Epithelial cell of esophagus (primary cell): ENCODE data around the gene C2orf42.

ENCODE experiments used
- DNase-seq: peaks from one replicate; pipeline ENCODE4 v3.0.0; 2010; ENCODE audit warnings: low read depth
- H3K4me3 ChIP-seq: 2 replicates; pipeline ENCODE4 v1.5.1; 2011; ENCODE audit warnings: mild to moderate bottlenecking, low read length, control low read depth
- CTCF ChIP-seq: IDR thresholded peaks from 2 replicates; pipeline ENCODE4 v1.5.1; 2011; ENCODE audit warnings: low read depth, mild to moderate bottlenecking, low read length, control low read depth, inconsistent platforms; ENCODE audit not compliant: insufficient read depth; ENCODE audit errors: missing control alignments

Gene C2orf42

GRCh38 chr2:70124983-70125480 lies 65.8 kb downstream of the C2orf42 start:
- peak overlapping the region; percentile 55 for H3K4me3 ChIP-seq
- no peak for DNase-seq
- TF ChIP-seq CTCF, result no peak

- no peak for TF ChIP-seq CTCF
- H3K4me3 ChIP-seq, result peak overlapping the region; percentile 55
- no peak for DNase-seq
Observed at GRCh38 chr2:70123829-70124116, 67.0 kb downstream of the C2orf42 start.

GRCh38 chr2:70123051-70123828 lies 67.6 kb downstream of the C2orf42 start:
- no peak for DNase-seq
- TF ChIP-seq CTCF, result no peak
- H3K4me3 ChIP-seq, result no peak overlapping the region

GRCh38 chr2:70122470-70122869 lies 68.3 kb downstream of the C2orf42 start:
- H3K4me3 ChIP-seq, result no peak overlapping the region
- no peak for DNase-seq
- no peak for TF ChIP-seq CTCF

- TF ChIP-seq CTCF, result no peak
- H3K4me3 ChIP-seq, result no peak overlapping the region
- DNase-seq, result no peak
Observed at GRCh38 chr2:70121627-70122372, 69.0 kb downstream of the C2orf42 start.

GRCh38 chr2:70118798-70119454 lies 71.9 kb downstream of the C2orf42 start:
- no peak for DNase-seq
- no peak overlapping the region for H3K4me3 ChIP-seq
- no peak for TF ChIP-seq CTCF
